Measurements from ENCODE around the gene CENPT. TPM values are rescaled to one million over a fixed set of nuclear protein-coding genes. Genes with fewer than 3 reads are reported as not detected.
A peak's percentile ranks its signal among the peaks of the same experiment; 100 is the strongest.

CENPT gene
- total and polyA plus RNA-seq, 2 of the 13 experiments (the other 11 are each of a cell fraction or from before 2014, with no cell fraction given): 40.9 to 43.3 TPM

DNA sequence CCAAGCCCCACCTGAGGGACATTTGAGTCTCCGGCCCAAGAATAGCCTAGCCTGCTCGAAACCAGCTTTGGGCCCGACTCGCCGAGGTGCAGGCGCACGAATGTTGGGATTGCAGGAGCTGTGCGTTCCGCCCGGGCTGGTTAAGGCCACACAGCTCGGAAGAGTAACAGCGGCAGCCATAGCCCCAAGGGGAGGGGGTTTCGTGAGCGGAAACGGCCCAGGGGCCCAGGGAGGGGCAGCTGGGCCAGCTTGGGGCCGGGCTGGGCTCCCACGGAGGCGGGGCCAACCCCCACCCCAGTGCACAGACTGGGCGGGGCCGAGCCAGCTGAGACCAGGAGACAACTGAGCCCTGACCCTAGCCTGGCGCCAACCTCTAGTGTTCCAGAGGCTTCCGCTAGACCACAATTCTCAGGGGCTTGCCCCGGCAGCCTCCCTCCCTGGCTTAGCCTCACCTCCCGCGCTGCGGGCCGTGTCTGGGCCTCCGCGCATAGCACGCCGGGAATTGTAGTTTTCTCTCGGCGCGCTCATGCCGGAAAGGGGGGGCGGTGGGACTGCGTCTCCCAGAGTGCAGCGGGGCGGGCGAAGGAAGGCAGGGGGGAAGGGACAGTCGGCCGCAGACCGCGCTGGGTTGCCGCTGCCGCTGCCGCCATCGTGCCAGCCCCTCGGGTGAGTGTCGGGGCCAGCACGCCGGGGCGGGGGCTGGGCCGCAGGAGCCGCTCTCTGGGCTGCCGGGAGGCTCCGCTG is 1.0 kb downstream of the CENPT start, which contains the start of gene NUTF2 (continued):
- TF ChIP-seq ARNTL (CRISPR knock-in tag; IDR thresholded peaks at IDR 0.05) (peak; percentile 84), ZNF616 (CRISPR knock-in tag; IDR thresholded peaks at IDR 0.05; ENCODE audit: low read depth) (peak; percentile 29; the same call in 1 of the 2 replicates), ZNF720 (CRISPR knock-in tag; IDR thresholded peaks at IDR 0.05) (no peak), ZNF83 (CRISPR knock-in tag; IDR thresholded peaks at IDR 0.05; ENCODE audit: borderline replicate concordance) (peak; percentile 46; the same call in 1 of the 2 replicates), NR2F2 (IDR thresholded peaks at IDR 0.05; ENCODE audit: borderline replicate concordance, low read depth) (no peak; the same call in 1 of the 2 replicates), ZNF644 (CRISPR knock-in tag; IDR thresholded peaks at IDR 0.05; ENCODE audit: low read depth) (no peak), ZSCAN12 (CRISPR knock-in tag; IDR thresholded peaks at IDR 0.05) (no peak), TOPORS (CRISPR knock-in tag; IDR thresholded peaks at IDR 0.05) (peak; percentile 83), ZNF335 (CRISPR knock-in tag; IDR thresholded peaks at IDR 0.05) (peak; percentile 85), FOXC1 (CRISPR knock-in tag; IDR thresholded peaks at IDR 0.05; ENCODE audit: borderline replicate concordance) (peak; percentile 31; the same call in 1 of the 2 replicates), ZNF431 (CRISPR knock-in tag; IDR thresholded peaks at IDR 0.05; ENCODE audit: borderline replicate concordance, low read depth) (peak; percentile 13; the same call in 1 of the 2 replicates), NFE2L2 (IDR thresholded peaks at IDR 0.05; ENCODE audit: low read length) (no peak), CBX1 (IDR thresholded peaks at IDR 0.05; ENCODE audit: low read depth) (peak; percentile 31), ZNF569 (CRISPR knock-in tag; IDR thresholded peaks at IDR 0.05; ENCODE audit: borderline replicate concordance) (peak; percentile 4; the same call in 1 of the 2 replicates), SUZ12 (IDR thresholded peaks at IDR 0.05; ENCODE audit: low read depth, low read length) (peak; percentile 96), ZNF572 (CRISPR knock-in tag; IDR thresholded peaks at IDR 0.05) (peak; percentile 94; the same call in 1 of the 2 replicates), THYN1 (CRISPR knock-in tag; IDR thresholded peaks at IDR 0.05; ENCODE audit: borderline replicate concordance, low read depth) (no peak), EP300 (IDR thresholded peaks at IDR 0.05; ENCODE audit: low read depth in 2 of 2, low read length in 2 of 2) (peak in 1 of 2 experiments; percentile 65; a peak in 2 of 4 replicates), EP300 (CRISPR knock-in tag; IDR thresholded peaks at IDR 0.05; ENCODE audit: borderline replicate concordance) (no peak), ZNF251 (CRISPR knock-in tag; IDR thresholded peaks at IDR 0.05) (no peak), ZNF761 (CRISPR knock-in tag; conservative IDR thresholded peaks at IDR 0.05) (peak; percentile 69)
- TF ChIP-seq, protein P1, sequence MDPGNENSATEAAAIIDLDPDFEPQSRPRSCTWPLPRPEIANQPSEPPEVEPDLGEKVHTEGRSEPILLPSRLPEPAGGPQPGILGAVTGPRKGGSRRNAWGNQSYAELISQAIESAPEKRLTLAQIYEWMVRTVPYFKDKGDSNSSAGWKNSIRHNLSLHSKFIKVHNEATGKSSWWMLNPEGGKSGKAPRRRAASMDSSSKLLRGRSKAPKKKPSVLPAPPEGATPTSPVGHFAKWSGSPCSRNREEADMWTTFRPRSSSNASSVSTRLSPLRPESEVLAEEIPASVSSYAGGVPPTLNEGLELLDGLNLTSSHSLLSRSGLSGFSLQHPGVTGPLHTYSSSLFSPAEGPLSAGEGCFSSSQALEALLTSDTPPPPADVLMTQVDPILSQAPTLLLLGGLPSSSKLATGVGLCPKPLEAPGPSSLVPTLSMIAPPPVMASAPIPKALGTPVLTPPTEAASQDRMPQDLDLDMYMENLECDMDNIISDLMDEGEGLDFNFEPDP (CRISPR knock-in tag; conservative IDR thresholded peaks at IDR 0.05): no peak
- TF ChIP-seq, protein P2, sequence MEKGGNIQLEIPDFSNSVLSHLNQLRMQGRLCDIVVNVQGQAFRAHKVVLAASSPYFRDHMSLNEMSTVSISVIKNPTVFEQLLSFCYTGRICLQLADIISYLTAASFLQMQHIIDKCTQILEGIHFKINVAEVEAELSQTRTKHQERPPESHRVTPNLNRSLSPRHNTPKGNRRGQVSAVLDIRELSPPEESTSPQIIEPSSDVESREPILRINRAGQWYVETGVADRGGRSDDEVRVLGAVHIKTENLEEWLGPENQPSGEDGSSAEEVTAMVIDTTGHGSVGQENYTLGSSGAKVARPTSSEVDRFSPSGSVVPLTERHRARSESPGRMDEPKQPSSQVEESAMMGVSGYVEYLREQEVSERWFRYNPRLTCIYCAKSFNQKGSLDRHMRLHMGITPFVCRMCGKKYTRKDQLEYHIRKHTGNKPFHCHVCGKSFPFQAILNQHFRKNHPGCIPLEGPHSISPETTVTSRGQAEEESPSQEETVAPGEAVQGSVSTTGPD (CRISPR knock-in tag; IDR thresholded peaks at IDR 0.05): peak; percentile 60; the same call in 1 of the 2 replicates
- TF ChIP-seq, protein P3, sequence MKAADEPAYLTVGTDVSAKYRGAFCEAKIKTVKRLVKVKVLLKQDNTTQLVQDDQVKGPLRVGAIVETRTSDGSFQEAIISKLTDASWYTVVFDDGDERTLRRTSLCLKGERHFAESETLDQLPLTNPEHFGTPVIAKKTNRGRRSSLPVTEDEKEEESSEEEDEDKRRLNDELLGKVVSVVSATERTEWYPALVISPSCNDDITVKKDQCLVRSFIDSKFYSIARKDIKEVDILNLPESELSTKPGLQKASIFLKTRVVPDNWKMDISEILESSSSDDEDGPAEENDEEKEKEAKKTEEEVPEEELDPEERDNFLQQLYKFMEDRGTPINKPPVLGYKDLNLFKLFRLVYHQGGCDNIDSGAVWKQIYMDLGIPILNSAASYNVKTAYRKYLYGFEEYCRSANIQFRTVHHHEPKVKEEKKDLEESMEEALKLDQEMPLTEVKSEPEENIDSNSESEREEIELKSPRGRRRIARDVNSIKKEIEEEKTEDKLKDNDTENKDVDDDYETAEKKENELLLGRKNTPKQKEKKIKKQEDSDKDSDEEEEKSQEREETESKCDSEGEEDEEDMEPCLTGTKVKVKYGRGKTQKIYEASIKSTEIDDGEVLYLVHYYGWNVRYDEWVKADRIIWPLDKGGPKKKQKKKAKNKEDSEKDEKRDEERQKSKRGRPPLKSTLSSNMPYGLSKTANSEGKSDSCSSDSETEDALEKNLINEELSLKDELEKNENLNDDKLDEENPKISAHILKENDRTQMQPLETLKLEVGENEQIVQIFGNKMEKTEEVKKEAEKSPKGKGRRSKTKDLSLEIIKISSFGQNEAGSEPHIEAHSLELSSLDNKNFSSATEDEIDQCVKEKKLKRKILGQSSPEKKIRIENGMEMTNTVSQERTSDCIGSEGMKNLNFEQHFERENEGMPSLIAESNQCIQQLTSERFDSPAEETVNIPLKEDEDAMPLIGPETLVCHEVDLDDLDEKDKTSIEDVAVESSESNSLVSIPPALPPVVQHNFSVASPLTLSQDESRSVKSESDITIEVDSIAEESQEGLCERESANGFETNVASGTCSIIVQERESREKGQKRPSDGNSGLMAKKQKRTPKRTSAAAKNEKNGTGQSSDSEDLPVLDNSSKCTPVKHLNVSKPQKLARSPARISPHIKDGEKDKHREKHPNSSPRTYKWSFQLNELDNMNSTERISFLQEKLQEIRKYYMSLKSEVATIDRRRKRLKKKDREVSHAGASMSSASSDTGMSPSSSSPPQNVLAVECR (CRISPR knock-in tag; IDR thresholded peaks at IDR 0.05; ENCODE audit: borderline replicate concordance): peak; percentile 94
